Immature natural killer cell (primary cell): Measurements from ENCODE around the gene CDH11. TPM values are rescaled to one million over a fixed set of nuclear protein-coding genes. Genes with fewer than 3 reads are reported as not detected.

Experiments
- DNase-seq, 3 donors: peaks; one replicate each; pipeline ENCODE4 v3.0.0; 2022; ENCODE audit warnings: mixed read lengths in 1 of 3
- H3K27ac Mint-ChIP-seq, 6 donors: one replicate each; pipeline ENCODE4 v1.8.0; 2020; ENCODE audit warnings: mixed read lengths in 6 of 6, mild to moderate bottlenecking in 5 of 6, inconsistent platforms in 4 of 6, moderate library complexity in 3 of 6
- H3K27me3 Mint-ChIP-seq, 3 donors: one replicate each; pipeline ENCODE4 v1.8.0; 2020 to 2021; ENCODE audit warnings: low read depth in 3 of 3, mild to moderate bottlenecking in 3 of 3, mixed read lengths in 3 of 3, moderate library complexity in 3 of 3, inconsistent platforms in 1 of 3
- H3K36me3 Mint-ChIP-seq, 3 donors: one replicate each; pipeline ENCODE4 v1.8.0; 2020; ENCODE audit warnings: mixed read lengths in 3 of 3, inconsistent platforms in 2 of 3, mild to moderate bottlenecking in 2 of 3
- H3K4me1 Mint-ChIP-seq, 2 donors: one replicate each; pipeline ENCODE4 v1.8.0; 2020; ENCODE audit warnings: inconsistent platforms in 2 of 2, mild to moderate bottlenecking in 2 of 2, mixed read lengths in 2 of 2, moderate library complexity in 1 of 2
- H3K4me3 Mint-ChIP-seq, 5 donors: one replicate each; pipeline ENCODE4 v1.8.0; 2020; ENCODE audit warnings: mild to moderate bottlenecking in 5 of 5, mixed read lengths in 5 of 5, inconsistent platforms in 3 of 5, moderate library complexity in 3 of 5
- H3K9me3 Mint-ChIP-seq, 6 donors: one replicate each; pipeline ENCODE4 v1.8.0; 2020; ENCODE audit warnings: mild to moderate bottlenecking in 6 of 6, mixed read lengths in 6 of 6, inconsistent platforms in 4 of 6, moderate library complexity in 3 of 6
- polyA plus RNA-seq, 3 donors: library from polyadenylated mRNA; unstranded; fragments of 300-500 nt; fragmentation: Illumina TruSeq; gene quantifications; one replicate each; pipeline ENCODE4 v1.2.3, GENCODE V29; 2021

Gene CDH11
- polyA plus RNA-seq, 3 donors from 2014 or later = not detected

- Mint-ChIP-seq H3K4me1 (no peaks in the 10 kb centered on the region), H3K27ac (no peak overlapping the region), H3K4me3 (no peak overlapping the region), H3K27me3 (no peaks in the 10 kb centered on the region), H3K9me3 (peaks cover 0 to 36% (median 4%) of the 10 kb centered on the region in 6 donors), H3K36me3 (peaks cover 0 to 5% (median 0%) of the 10 kb centered on the region in 3 donors)
- DNase-seq = no peak
Observed at GRCh38 chr16:64964126-64964540, 157.7 kb downstream of the CDH11 start.

- no peaks in the 10 kb centered on the region for H3K4me1 Mint-ChIP-seq
- peaks cover 0 to 36% (median 4%) of the 10 kb centered on the region in 6 donors for H3K9me3 Mint-ChIP-seq
- H3K27ac Mint-ChIP-seq = no peak overlapping the region
- H3K27me3 Mint-ChIP-seq = no peaks in the 10 kb centered on the region
- H3K36me3 Mint-ChIP-seq = peaks cover 0 to 5% (median 0%) of the 10 kb centered on the region in 3 donors
- H3K4me3 Mint-ChIP-seq = no peak overlapping the region
- no peak for DNase-seq
Observed at GRCh38 chr16:64962786-64963185, 159.1 kb downstream of the CDH11 start.

GRCh38 chr16:64957246-64957645 lies 164.6 kb downstream of the CDH11 start:
- no peak for DNase-seq
- peaks cover 0 to 30% (median 2%) of the 10 kb centered on the region in 6 donors for H3K9me3 Mint-ChIP-seq
- no peak overlapping the region for H3K27ac Mint-ChIP-seq
- peaks cover 0 to 5% (median 0%) of the 10 kb centered on the region in 3 donors for H3K36me3 Mint-ChIP-seq
- no peaks in the 10 kb centered on the region for H3K27me3 Mint-ChIP-seq
- no peaks in the 10 kb centered on the region for H3K4me1 Mint-ChIP-seq
- H3K4me3 Mint-ChIP-seq = no peak overlapping the region

DNA sequence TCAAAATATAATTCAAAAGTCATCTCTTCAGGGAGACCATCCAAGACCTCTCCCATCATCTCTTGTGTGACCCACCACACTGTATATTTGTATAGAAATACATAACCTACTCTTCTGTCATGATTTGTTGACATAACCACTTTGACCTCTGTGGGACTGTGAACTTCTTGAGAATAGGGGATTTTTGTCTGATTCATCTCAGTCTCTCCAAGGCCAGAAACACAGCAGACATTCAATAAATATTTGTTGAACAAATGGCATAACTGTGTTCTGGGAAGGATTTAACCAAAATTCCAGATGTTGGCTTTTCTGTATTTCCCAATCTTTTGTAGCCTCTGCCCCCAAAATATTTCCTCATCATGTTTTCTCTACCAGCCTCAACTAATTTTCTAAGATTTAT lies 169.7 kb downstream of the CDH11 start:
- Mint-ChIP-seq H3K27ac (no peak overlapping the region), H3K4me1 (no peaks in the 10 kb centered on the region), H3K27me3 (peaks cover 0 to 5% (median 0%) of the 10 kb centered on the region in 3 donors), H3K36me3 (no peaks in the 10 kb centered on the region), H3K9me3 (peaks cover 5 to 48% (median 10%) of the 10 kb centered on the region in 6 donors), H3K4me3 (no peak overlapping the region)
- DNase-seq = no peak

GRCh38 chr16:64951193-64951592 lies 170.7 kb downstream of the CDH11 start:
- no peaks in the 10 kb centered on the region for H3K36me3 Mint-ChIP-seq
- no peaks in the 10 kb centered on the region for H3K4me1 Mint-ChIP-seq
- H3K9me3 Mint-ChIP-seq = peaks cover 6 to 41% (median 10%) of the 10 kb centered on the region in 6 donors
- no peak overlapping the region for H3K27ac Mint-ChIP-seq
- no peak overlapping the region for H3K4me3 Mint-ChIP-seq
- H3K27me3 Mint-ChIP-seq = peaks cover 0 to 5% (median 0%) of the 10 kb centered on the region in 3 donors
- DNase-seq = no peak

GRCh38 chr16:64950731-64951130 lies 171.1 kb downstream of the CDH11 start:
- DNase-seq = no peak
- Mint-ChIP-seq H3K9me3 (peaks cover 9 to 37% (median 11%) of the 10 kb centered on the region in 6 donors), H3K27ac (no peak overlapping the region), H3K27me3 (peaks cover 0 to 5% (median 0%) of the 10 kb centered on the region in 3 donors), H3K4me3 (no peak overlapping the region), H3K36me3 (no peaks in the 10 kb centered on the region), H3K4me1 (no peaks in the 10 kb centered on the region)

DNA sequence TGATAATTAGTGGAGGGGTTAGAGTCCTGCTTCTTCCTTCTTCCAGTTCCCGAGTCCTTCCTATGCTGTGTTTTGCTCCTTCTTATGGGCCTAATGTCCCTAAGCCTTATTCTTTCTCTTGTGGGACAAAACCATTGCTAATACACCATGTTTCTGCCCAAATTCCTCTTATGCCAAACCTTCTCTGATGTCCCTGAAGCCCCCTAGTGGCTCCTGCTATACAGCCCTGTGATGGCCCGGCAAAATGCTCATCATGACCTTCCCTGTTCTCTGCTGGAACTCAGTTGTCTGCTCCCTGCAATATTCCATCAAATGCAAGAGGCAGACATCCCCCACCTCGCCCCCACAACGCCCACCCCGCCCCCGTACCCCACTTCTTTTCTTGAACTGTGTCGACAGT lies 171.6 kb downstream of the CDH11 start:
- Mint-ChIP-seq H3K36me3 (no peaks in the 10 kb centered on the region), H3K4me1 (no peaks in the 10 kb centered on the region), H3K27ac (no peak overlapping the region), H3K4me3 (no peak overlapping the region), H3K9me3 (peaks cover 9 to 32% (median 11%) of the 10 kb centered on the region in 6 donors), H3K27me3 (peaks cover 0 to 5% (median 0%) of the 10 kb centered on the region in 3 donors)
- DNase-seq = no peak

DNA sequence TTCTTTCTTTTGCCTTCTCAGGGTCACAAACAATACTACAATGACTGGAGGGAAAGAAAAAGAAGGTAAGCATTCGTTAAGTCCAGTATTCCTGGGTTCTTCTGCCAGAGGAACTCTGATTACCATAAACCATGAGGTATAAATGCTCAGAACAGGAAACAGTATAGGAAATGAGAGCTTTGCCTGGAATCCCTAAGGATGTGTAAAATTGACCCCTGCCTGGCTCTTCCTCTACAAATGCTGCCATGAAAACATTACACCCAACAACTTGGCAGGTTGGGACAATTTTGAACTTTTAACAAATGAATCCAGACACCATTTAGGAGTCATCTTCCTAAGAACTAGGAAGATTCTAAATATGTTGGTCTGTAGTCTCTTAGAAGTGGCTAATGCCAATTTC lies 173.8 kb downstream of the CDH11 start:
- H3K4me1 Mint-ChIP-seq = no peaks in the 10 kb centered on the region
- H3K4me3 Mint-ChIP-seq = no peak overlapping the region
- peaks cover 0 to 5% (median 0%) of the 10 kb centered on the region in 3 donors for H3K36me3 Mint-ChIP-seq
- H3K9me3 Mint-ChIP-seq = peaks cover 9 to 36% (median 11%) of the 10 kb centered on the region in 6 donors
- no peak for DNase-seq
- peaks cover 0 to 5% (median 3%) of the 10 kb centered on the region in 3 donors for H3K27me3 Mint-ChIP-seq
- H3K27ac Mint-ChIP-seq = no peak overlapping the region

- H3K27ac Mint-ChIP-seq = no peak overlapping the region
- no peak overlapping the region for H3K4me3 Mint-ChIP-seq
- DNase-seq = no peak
- no peaks in the 10 kb centered on the region for H3K4me1 Mint-ChIP-seq
- H3K27me3 Mint-ChIP-seq = peaks cover 0 to 5% (median 3%) of the 10 kb centered on the region in 3 donors
- peaks cover 0 to 5% (median 0%) of the 10 kb centered on the region in 3 donors for H3K36me3 Mint-ChIP-seq
- H3K9me3 Mint-ChIP-seq = peaks cover 9 to 36% (median 11%) of the 10 kb centered on the region in 6 donors
Observed at GRCh38 chr16:64947651-64948050, 174.2 kb downstream of the CDH11 start.

GRCh38 chr16:64933885-64934284 lies 188.0 kb downstream of the CDH11 start:
- Mint-ChIP-seq H3K9me3 (peaks cover 0 to 23% (median 7%) of the 10 kb centered on the region in 6 donors), H3K4me1 (no peaks in the 10 kb centered on the region), H3K36me3 (no peaks in the 10 kb centered on the region), H3K27me3 (peaks cover 0 to 2% (median 0%) of the 10 kb centered on the region in 3 donors), H3K4me3 (no peak overlapping the region), H3K27ac (no peak overlapping the region)
- DNase-seq = no peak

- Mint-ChIP-seq H3K9me3 (peaks cover 3 to 45% (median 20%) of the 10 kb centered on the region in 6 donors), H3K4me1 (no peaks in the 10 kb centered on the region), H3K27ac (no peak overlapping the region), H3K4me3 (no peak overlapping the region), H3K36me3 (no peaks in the 10 kb centered on the region), H3K27me3 (peaks cover 0 to 2% (median 0%) of the 10 kb centered on the region in 3 donors)
- DNase-seq = no peak
Observed at GRCh38 chr16:64926476-64926875, 195.4 kb downstream of the CDH11 start.

DNA sequence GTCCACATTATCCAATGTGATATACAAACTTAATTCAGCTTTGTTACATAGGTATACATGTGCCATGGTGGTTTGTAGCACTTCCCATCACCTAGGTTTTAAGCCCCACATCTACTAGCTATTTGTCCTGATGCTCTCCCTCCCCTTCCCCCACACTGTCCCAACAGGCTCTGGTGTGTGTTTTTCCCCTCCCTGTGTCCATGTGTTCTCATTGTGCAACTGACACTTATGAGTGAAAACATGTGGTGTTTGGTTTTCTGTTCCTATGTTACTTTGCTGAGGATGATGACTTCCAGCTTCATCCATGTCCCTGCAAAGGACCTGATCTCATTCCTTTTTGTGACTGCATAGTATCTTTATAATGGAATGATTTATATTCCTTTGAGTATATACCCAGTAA lies 196.7 kb downstream of the CDH11 start:
- H3K27me3 Mint-ChIP-seq = peaks cover 0 to 2% (median 0%) of the 10 kb centered on the region in 3 donors
- no peak overlapping the region for H3K4me3 Mint-ChIP-seq
- no peak overlapping the region for H3K27ac Mint-ChIP-seq
- H3K9me3 Mint-ChIP-seq = peaks cover 3 to 45% (median 18%) of the 10 kb centered on the region in 6 donors
- no peaks in the 10 kb centered on the region for H3K36me3 Mint-ChIP-seq
- DNase-seq = no peak
- no peaks in the 10 kb centered on the region for H3K4me1 Mint-ChIP-seq

GRCh38 chr16:64924086-64924485 lies 197.8 kb downstream of the CDH11 start:
- Mint-ChIP-seq H3K27me3 (no peaks in the 10 kb centered on the region), H3K4me1 (no peaks in the 10 kb centered on the region), H3K4me3 (no peak overlapping the region), H3K27ac (no peak overlapping the region), H3K36me3 (no peaks in the 10 kb centered on the region), H3K9me3 (peaks cover 3 to 54% (median 16%) of the 10 kb centered on the region in 6 donors)
- DNase-seq = no peak

- H3K4me1 Mint-ChIP-seq = no peaks in the 10 kb centered on the region
- no peak overlapping the region for H3K4me3 Mint-ChIP-seq
- H3K9me3 Mint-ChIP-seq = peaks cover 0 to 45% (median 7%) of the 10 kb centered on the region in 6 donors
- no peak overlapping the region for H3K27ac Mint-ChIP-seq
- peaks cover 0 to 2% (median 0%) of the 10 kb centered on the region in 3 donors for H3K27me3 Mint-ChIP-seq
- no peak for DNase-seq
- no peaks in the 10 kb centered on the region for H3K36me3 Mint-ChIP-seq
Observed at GRCh38 chr16:64919929-64920607, 201.8 kb downstream of the CDH11 start.
